ENCODE results near the gene ATP2B1. TPM values are rescaled to one million over a fixed set of nuclear protein-coding genes. Genes with fewer than 3 reads are reported as not detected.

ATP2B1 gene
- total RNA-seq, 1 experiment from 2014 or later = 20.6 TPM

DNA sequence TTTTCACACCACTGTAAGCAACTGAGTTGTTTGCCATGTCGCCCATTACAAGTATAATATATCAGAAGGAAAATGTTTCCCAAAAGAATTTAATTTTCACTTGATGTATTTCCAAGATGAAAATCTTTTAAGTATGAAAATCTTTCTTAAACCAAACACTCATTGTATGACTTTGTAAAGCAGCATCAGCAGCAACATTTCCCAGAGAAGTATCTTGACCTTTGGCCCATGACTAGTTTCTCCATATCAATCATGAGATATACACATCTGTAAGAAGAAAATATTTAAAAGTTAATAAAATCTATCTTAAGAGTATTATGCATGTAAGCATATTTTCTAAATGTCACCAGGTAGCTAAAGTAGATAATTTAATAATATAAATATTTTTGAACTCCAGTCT lies 52.8 kb downstream of the ATP2B1 start:
- H3K4me2 ChIP-seq (ENCODE audit: insufficient read depth, insufficient read length, low read length) = no peak overlapping the region
- no peak overlapping the region for H3T11ph ChIP-seq (ENCODE audit: low read length)
- H3K56ac ChIP-seq (ENCODE audit: insufficient read length, low read depth, low read length) = no peak overlapping the region
- no peaks in the 10 kb centered on the region; the same call in 1 of the 2 replicates for H3K4me1 ChIP-seq (ENCODE audit: insufficient read depth, low read length)
- DNase-seq = no peak
- no peak overlapping the region for H2BK120ac ChIP-seq (ENCODE audit: low read depth, low read length, poor library complexity, severe bottlenecking)
- Mint-ChIP-seq H3K27ac (no peak overlapping the region), H3K9me3 (no peaks in the 10 kb centered on the region), H3K27me3 (ENCODE audit: low read depth) (no peaks in the 10 kb centered on the region), H3K4me1 (peaks cover 10 to 13% of the 10 kb centered on the region in 2 experiments), H3K4me3 (no peak overlapping the region), H3K36me3 (ENCODE audit: insufficient read depth in 1 of 3, low read depth in 3 of 3) (peaks cover 0 to 8% (median 0%) of the 10 kb centered on the region in 3 experiments; a peak in 1 of 7 replicates)
- no peak overlapping the region for H2BK20ac ChIP-seq (ENCODE audit: low read depth, low read length, poor library complexity, severe bottlenecking)
- no peak overlapping the region for H4K91ac ChIP-seq (ENCODE audit: insufficient read length, low read depth, low read length)
- H3K14ac ChIP-seq (ENCODE audit: insufficient read depth, low read length) = no peak overlapping the region
- no peak overlapping the region for H2BK5ac ChIP-seq (ENCODE audit: insufficient read length, low read length)
- H3K79me1 ChIP-seq (ENCODE audit: insufficient read depth, low read depth, low read length, poor library complexity, severe bottlenecking) = no peaks in the 10 kb centered on the region
- no peaks in the 10 kb centered on the region for H3K9me3 ChIP-seq (ENCODE audit: control insufficient read depth, low read depth, low read length)
- H4K5ac ChIP-seq (ENCODE audit: insufficient read length, low read depth, low read length) = no peak overlapping the region
- no peak overlapping the region for H3K4ac ChIP-seq (ENCODE audit: low read depth, low read length)
- H2AFZ ChIP-seq (ENCODE audit: low read length) = no peak overlapping the region
- no peaks in the 10 kb centered on the region for H3K79me2 ChIP-seq (ENCODE audit: insufficient read depth, low read length)
- H3K23me2 ChIP-seq (ENCODE audit: insufficient read length, low read depth, low read length, poor library complexity, severe bottlenecking) = no peaks in the 10 kb centered on the region
- H3K23ac ChIP-seq (ENCODE audit: insufficient read length, low read depth, low read length) = no peak overlapping the region
- no peaks in the 10 kb centered on the region for H3K27me3 ChIP-seq (ENCODE audit: insufficient read depth, low read length)
- no CpG with 5 or more reads among the region's 1 CpG for WGBS (ENCODE audit: extremely low coverage, insufficient read length, low lambda C conversion rate)
- H4K20me1 ChIP-seq (ENCODE audit: control insufficient read depth, insufficient read depth, insufficient read length) = no peaks in the 10 kb centered on the region
- no peak overlapping the region for H3K18ac ChIP-seq (ENCODE audit: insufficient read length, low read depth, low read length)
- H3K27ac ChIP-seq (ENCODE audit: insufficient read length, low read depth, low read length) = no peak overlapping the region
- H2AK5ac ChIP-seq (ENCODE audit: insufficient read length, low read length) = no peak overlapping the region
- TF ChIP-seq, protein P1, sequence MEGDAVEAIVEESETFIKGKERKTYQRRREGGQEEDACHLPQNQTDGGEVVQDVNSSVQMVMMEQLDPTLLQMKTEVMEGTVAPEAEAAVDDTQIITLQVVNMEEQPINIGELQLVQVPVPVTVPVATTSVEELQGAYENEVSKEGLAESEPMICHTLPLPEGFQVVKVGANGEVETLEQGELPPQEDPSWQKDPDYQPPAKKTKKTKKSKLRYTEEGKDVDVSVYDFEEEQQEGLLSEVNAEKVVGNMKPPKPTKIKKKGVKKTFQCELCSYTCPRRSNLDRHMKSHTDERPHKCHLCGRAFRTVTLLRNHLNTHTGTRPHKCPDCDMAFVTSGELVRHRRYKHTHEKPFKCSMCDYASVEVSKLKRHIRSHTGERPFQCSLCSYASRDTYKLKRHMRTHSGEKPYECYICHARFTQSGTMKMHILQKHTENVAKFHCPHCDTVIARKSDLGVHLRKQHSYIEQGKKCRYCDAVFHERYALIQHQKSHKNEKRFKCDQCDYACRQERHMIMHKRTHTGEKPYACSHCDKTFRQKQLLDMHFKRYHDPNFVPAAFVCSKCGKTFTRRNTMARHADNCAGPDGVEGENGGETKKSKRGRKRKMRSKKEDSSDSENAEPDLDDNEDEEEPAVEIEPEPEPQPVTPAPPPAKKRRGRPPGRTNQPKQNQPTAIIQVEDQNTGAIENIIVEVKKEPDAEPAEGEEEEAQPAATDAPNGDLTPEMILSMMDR (conservative IDR thresholded peaks at IDR 0.05) = no peak
- no peak overlapping the region for H4K8ac ChIP-seq (replicated peaks; ENCODE audit: insufficient read length, low read depth, low read length)
- no peak overlapping the region for H2BK12ac ChIP-seq (ENCODE audit: insufficient read length, low read depth, low read length)
- H2BK15ac ChIP-seq (ENCODE audit: low read depth, low read length) = no peak overlapping the region
- H3K9ac ChIP-seq (ENCODE audit: extremely low read depth, insufficient read length, low read length) = no peak overlapping the region
